IMR-90 (cell line): ENCODE results near the gene RAB3C. TPM values are rescaled to one million over a fixed set of nuclear protein-coding genes. Genes with fewer than 3 reads are reported as not detected.

Source experiments
- ATAC-seq: fragments of 200-7000 bp; cut with Tn5 transposase; 2 replicates; pipeline ENCODE4 v1.9.1; 2020; ENCODE audit warnings: low read depth, mild to moderate bottlenecking, moderate library complexity
- BruUV-seq: library from RNA; stranded (reverse); fragments of 400-500 nt; replicated peaks from 2 replicates; lab custom pipeline; 2021; lab: Mats Ljungman, UMichigan
- CTCF ChIA-PET: fragments of 300-600 bp; formaldehyde crosslinking; extraction: SDS; loops from one replicate; lab custom pipeline; 2021; ENCODE audit warnings: antibody characterized with exemption; lab: Yijun Ruan, JAX
- POLR2A ChIA-PET: fragments of 300-600 bp; sonication (Branson Sonifier 250); formaldehyde crosslinking; loops from one replicate; lab custom pipeline; 2022; ENCODE audit warnings: antibody characterized with exemption; ENCODE audit not compliant: unreplicated experiment; lab: Charles Lee
- DNase-seq: peaks from one replicate; pipeline ENCODE4 v3.0.0; 2013
- H2AFZ ChIP-seq: replicated peaks from 2 replicates; pipeline ENCODE3; 2013; ENCODE audit warnings: low read length, mild to moderate bottlenecking; ENCODE audit not compliant: poor library complexity
- H2AK5ac ChIP-seq: 2 replicates; pipeline ENCODE4 v1.6.1; 2013; ENCODE audit warnings: low read depth, low read length, inconsistent platforms
- H2AK9ac ChIP-seq: replicated peaks from 2 replicates; pipeline ENCODE3; 2013; ENCODE audit warnings: mild to moderate bottlenecking, low read depth, low read length, moderate library complexity; ENCODE audit not compliant: poor library complexity
- H2BK120ac ChIP-seq: 2 replicates; pipeline ENCODE4 v1.6.1; 2013; ENCODE audit warnings: low read depth, low read length, inconsistent platforms
- H2BK15ac ChIP-seq: 3 replicates; pipeline ENCODE4 v1.6.1; 2013; ENCODE audit warnings: low read depth, low read length, inconsistent platforms
- H2BK20ac ChIP-seq: 2 replicates; pipeline ENCODE4 v1.6.1; 2013; ENCODE audit warnings: low read depth, mild to moderate bottlenecking, inconsistent platforms, low read length, moderate library complexity
- H2BK5ac ChIP-seq: 2 replicates; pipeline ENCODE4 v1.6.1; 2013; ENCODE audit warnings: mild to moderate bottlenecking, low read depth, low read length, inconsistent platforms; ENCODE audit not compliant: poor library complexity, severe bottlenecking
- H3K14ac ChIP-seq: replicated peaks from 2 replicates; pipeline ENCODE4 v1.6.1; 2013; ENCODE audit warnings: low read depth, low read length, inconsistent platforms
- H3K18ac ChIP-seq: 2 replicates; pipeline ENCODE4 v1.6.1; 2013; ENCODE audit warnings: low read depth, low read length, control low read depth
- H3K23ac ChIP-seq: 2 replicates; pipeline ENCODE4 v1.6.1; 2013; ENCODE audit warnings: low read depth, low read length, inconsistent platforms
- H3K27ac ChIP-seq: 2 replicates; pipeline ENCODE4 v1.5.1; 2013; ENCODE audit warnings: mild to moderate bottlenecking, control low read depth, low read length; ENCODE audit not compliant: insufficient read depth
- H3K27me3 ChIP-seq: 2 replicates; pipeline ENCODE4 v1.6.1; 2013; ENCODE audit warnings: low read length; ENCODE audit not compliant: control insufficient read depth, insufficient read depth
- H3K36me3 ChIP-seq: 2 replicates; pipeline ENCODE4 v1.6.1; 2013; ENCODE audit warnings: low read length, mixed read lengths; ENCODE audit not compliant: control insufficient read depth, insufficient read depth
- H3K4ac ChIP-seq: 2 replicates; pipeline ENCODE4 v1.6.1; 2013; ENCODE audit warnings: low read depth, low read length, inconsistent platforms
- H3K4me1 ChIP-seq: 2 replicates; pipeline ENCODE4 v1.6.1; 2013; ENCODE audit warnings: low read length, mixed read lengths; ENCODE audit not compliant: control insufficient read depth, insufficient read depth
- H3K4me2 ChIP-seq: 2 replicates; pipeline ENCODE4 v1.6.1; 2013; ENCODE audit warnings: low read depth, mild to moderate bottlenecking, control low read depth, low read length, moderate library complexity
- H3K4me3 ChIP-seq: 2 replicates; pipeline ENCODE4 v1.5.1; 2013; ENCODE audit warnings: low read depth, mild to moderate bottlenecking, control low read depth, low read length, moderate library complexity; ENCODE audit not compliant: insufficient read depth
- H3K56ac ChIP-seq: 2 replicates; pipeline ENCODE4 v1.6.1; 2013; ENCODE audit warnings: low read length, inconsistent platforms; ENCODE audit not compliant: insufficient read depth; ENCODE audit errors: extremely low read depth
- H3K79me1 ChIP-seq, 2 experiments: 2 replicates each; pipeline ENCODE4 v1.6.1; 2013; ENCODE audit warnings: low read length in 2 of 2, inconsistent platforms in 1 of 2, low read depth in 1 of 2
- H3K9ac ChIP-seq: 2 replicates; pipeline ENCODE4 v1.6.1; 2013; ENCODE audit warnings: low read depth, low read length, control low read depth
- H3K9me1 ChIP-seq: 2 replicates; pipeline ENCODE4 v1.6.1; 2013; ENCODE audit warnings: low read length, inconsistent platforms; ENCODE audit not compliant: insufficient read depth
- H3K9me3 ChIP-seq: 2 replicates; pipeline ENCODE4 v1.6.1; 2013; ENCODE audit warnings: low read length; ENCODE audit not compliant: control insufficient read depth, insufficient read depth
- H4K20me1 ChIP-seq: 2 replicates; pipeline ENCODE4 v1.6.1; 2013; ENCODE audit warnings: low read length, inconsistent platforms; ENCODE audit not compliant: insufficient read depth
- H4K5ac ChIP-seq: 2 replicates; pipeline ENCODE4 v1.6.1; 2013; ENCODE audit warnings: mild to moderate bottlenecking, low read depth, low read length, control low read depth
- H4K8ac ChIP-seq, 2 experiments: 2 replicates each; pipeline ENCODE4 v1.6.1; 2013; ENCODE audit warnings: low read depth in 2 of 2, low read length in 2 of 2, control low read depth in 1 of 2, inconsistent platforms in 1 of 2
- H4K91ac ChIP-seq: 2 replicates; pipeline ENCODE4 v1.6.1; 2013; ENCODE audit warnings: low read depth, low read length, inconsistent platforms; ENCODE audit not compliant: insufficient read depth
- CHD1 ChIP-seq: IDR thresholded peaks from 2 replicates; pipeline ENCODE4 v1.6.1; 2012; ENCODE audit warnings: low read depth, low read length, improper control_type of control experiment
- FOS ChIP-seq: fragments of 150-350 bp; IDR thresholded peaks from 2 replicates; pipeline ENCODE4 v1.6.1; 2016; ENCODE audit warnings: low read depth, low read length
- MAFK ChIP-seq: IDR thresholded peaks from 2 replicates; pipeline ENCODE4 v1.6.1; 2012; ENCODE audit warnings: low read depth, low read length, improper control_type of control experiment
- RFX5 ChIP-seq: IDR thresholded peaks from 2 replicates; pipeline ENCODE4 v1.8.0; 2012; ENCODE audit warnings: low read depth, mild to moderate bottlenecking, low read length, moderate library complexity
- SMC3 ChIP-seq: fragments of 150-350 bp; IDR thresholded peaks from 2 replicates; pipeline ENCODE4 v1.6.1; 2016; ENCODE audit warnings: low read depth, mild to moderate bottlenecking, antibody characterized with exemption, low read length, moderate library complexity
- WGBS, 2 experiments: methylation state at CpG; one replicate each; pipeline versions ENCODE4 v1.1.5 to v1.1.7; 2013; ENCODE audit warnings: missing lambda C conversion rate in 2 of 2; ENCODE audit not compliant: insufficient read length in 1 of 2; ENCODE audit errors: extremely low coverage in 2 of 2; 5-methylcytosine and 5-hydroxymethylcytosine counted together
- dilution Hi-C: fragments of 300-500 bp; cut with HindIII; formaldehyde crosslinking; loops from one replicate; pipeline ENCODE4 v1.14.3; 2018; ENCODE audit warnings: low sequenced_read_pairs; ENCODE audit not compliant: unreplicated experiment
- in situ Hi-C: fragments of 300-500 bp; cut with MboI; formaldehyde crosslinking; loops from 3 replicates; pipeline ENCODE4 v1.14.3; 2019; ENCODE audit warnings: low sequenced_read_pairs, inconsistent platforms, mixed read lengths
- intact Hi-C: fragments of 100-400 bp; cut with micrococcal nuclease; formaldehyde crosslinking; loops from 2 replicates; pipeline ENCODE4 v1.10.0; 2022
- polyA plus RNA-seq, 3 experiments: library from polyadenylated mRNA; depleted of rRNA; stranded (reverse); fragments of >200 nt; gene quantifications; 2 replicates each; pipeline ENCODE4 v1.2.3, GENCODE V29; 2012; ENCODE audit warnings: low replicate concordance in 1 of 3
- total RNA-seq: library from RNA; depleted of rRNA; stranded (reverse); fragments of >200 nt; gene quantifications from 2 replicates; pipeline ENCODE4 v1.2.3, GENCODE V29; 2012

RAB3C gene
- total and polyA plus RNA-seq, 2 of the 4 experiments (the other 2 are of a cell fraction), result not detected

- no peak overlapping the region for H2BK15ac ChIP-seq
- H2AK9ac ChIP-seq, result no peak overlapping the region
- no peak overlapping the region for H4K91ac ChIP-seq
- no peak overlapping the region for H2BK120ac ChIP-seq
- H3K79me1 ChIP-seq, result no peaks in the 10 kb centered on the region
- H3K9me3 ChIP-seq, result no peaks in the 10 kb centered on the region
- H3K27ac ChIP-seq, result no peak overlapping the region
- intact Hi-C loops (no loop called here), dilution Hi-C loops (no loop called here), in situ Hi-C loops (no loop called here)
- no peak overlapping the region for H2BK20ac ChIP-seq
- no peak overlapping the region for H3K4ac ChIP-seq
- no peak overlapping the region for H3K18ac ChIP-seq
- no peaks in the 10 kb centered on the region for H4K20me1 ChIP-seq
- ChIA-PET POLR2A (no interaction called here), CTCF (no interaction called here)
- H3K4me1 ChIP-seq, result no peaks in the 10 kb centered on the region
- H2AK5ac ChIP-seq, result no peak overlapping the region
- H3K4me2 ChIP-seq, result no peak overlapping the region
- no peak overlapping the region for H4K8ac ChIP-seq
- no peak for TF ChIP-seq SMC3
- TF ChIP-seq CHD1, result no peak
- TF ChIP-seq RFX5, result no peak
- no peak for TF ChIP-seq MAFK
- no peak for TF ChIP-seq FOS
- no TSS peak for BruUV-seq
- H3K9ac ChIP-seq, result no peak overlapping the region
- H3K56ac ChIP-seq, result no peak overlapping the region
- H3K14ac ChIP-seq, result no peak overlapping the region
- DNase-seq (no peak), ATAC-seq (no peak)
- H4K5ac ChIP-seq, result no peak overlapping the region
- H3K27me3 ChIP-seq, result no peaks in the 10 kb centered on the region
- H3K23ac ChIP-seq, result no peak overlapping the region
- H2AFZ ChIP-seq, result no peak overlapping the region
- no peak overlapping the region for H3K4me3 ChIP-seq
- H3K36me3 ChIP-seq, result no peaks in the 10 kb centered on the region
- WGBS, 2 experiments, result no CpG with 5 or more reads among the region's 3 CpGs
- H2BK5ac ChIP-seq, result no peak overlapping the region
- no peaks in the 10 kb centered on the region for H3K9me1 ChIP-seq
Measured at GRCh38 chr5:58836351-58836750, 253.5 kb downstream of the RAB3C start.
